DMS153 treated with DMSO at 0.1 percent for 48 hours (cell line): Measurements from ENCODE around the gene TBC1D22A.

Experiments used
- DNase-seq: peaks from one replicate; lab custom pipeline; 2025; ENCODE audit not compliant: unreplicated experiment; lab: John Stamatoyannopoulos, UW

The TBC1D22A gene

DNA sequence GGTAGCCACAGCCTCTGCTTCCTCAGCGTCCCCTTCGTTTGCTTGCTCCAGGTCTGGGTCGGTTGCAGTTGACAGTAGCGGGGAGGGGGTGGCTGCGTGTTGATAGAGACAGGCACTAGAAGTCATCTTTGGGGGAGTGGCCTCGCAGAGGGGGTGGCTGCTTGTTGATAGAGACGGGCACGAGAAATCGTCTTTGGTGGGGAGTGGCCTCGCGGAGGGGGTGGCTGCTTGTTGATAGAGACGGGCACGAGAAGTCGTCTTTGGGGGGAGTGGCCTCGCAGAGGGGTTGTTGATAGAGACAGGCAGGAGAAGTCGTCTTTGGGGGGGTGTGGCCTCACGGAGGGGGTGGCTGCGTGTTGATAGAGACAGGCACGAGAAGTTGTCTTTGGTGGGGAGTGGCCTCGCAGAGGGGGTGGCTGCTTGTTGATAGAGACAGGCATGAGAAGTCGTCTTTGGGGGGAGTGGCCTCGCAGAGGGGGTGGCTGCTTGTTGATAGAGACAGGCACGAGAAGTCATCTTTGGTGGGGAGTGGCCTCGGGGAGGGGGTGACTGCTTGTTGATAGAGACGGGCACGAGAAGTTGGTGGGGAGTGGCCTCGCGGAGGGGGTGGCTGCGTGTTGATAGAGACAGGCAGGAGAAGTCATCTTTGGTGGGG, 328.3 kb downstream of the TBC1D22A start:
- no peak for DNase-seq

GRCh38 chr22:47091246-47091651, 328.8 kb downstream of the TBC1D22A start:
- no peak for DNase-seq

DNA sequence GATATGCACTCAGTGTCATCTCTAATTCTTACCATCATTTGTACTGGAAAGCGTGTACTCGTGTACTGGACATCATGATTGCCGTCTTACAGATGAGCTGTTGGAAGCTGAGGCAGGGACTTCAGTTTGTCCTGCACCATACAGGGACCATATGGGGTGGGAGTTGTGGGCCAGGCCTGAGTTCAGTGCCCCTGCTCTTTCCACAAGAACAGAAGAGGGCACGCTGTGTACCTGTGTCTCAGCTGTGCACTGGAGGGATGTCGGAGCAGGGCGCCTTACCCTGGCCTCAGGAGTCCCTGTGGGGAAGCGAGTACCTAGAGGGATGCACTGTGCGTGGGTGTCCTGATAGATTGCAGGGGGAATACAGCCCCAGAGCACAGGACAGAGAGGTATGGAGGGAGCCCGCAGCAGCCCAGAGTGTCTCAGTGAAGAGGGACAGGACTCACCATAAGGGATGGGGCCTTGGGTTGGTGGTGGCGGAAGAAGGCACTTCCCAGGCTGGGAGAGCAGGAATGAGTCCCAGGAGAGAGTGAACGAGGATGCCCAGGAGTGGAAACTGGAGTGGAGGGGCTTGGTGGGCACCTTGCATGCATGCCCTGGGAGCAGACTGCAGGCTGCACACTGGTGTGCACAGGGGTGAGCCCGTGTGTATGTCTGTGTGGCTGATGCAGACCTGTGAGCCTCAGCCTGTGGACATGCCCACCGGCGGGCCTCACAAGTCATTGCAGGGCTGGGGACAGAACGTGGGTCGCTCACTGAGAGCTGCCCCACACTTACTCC, 329.7 kb downstream of the TBC1D22A start:
- no peak for DNase-seq

DNA sequence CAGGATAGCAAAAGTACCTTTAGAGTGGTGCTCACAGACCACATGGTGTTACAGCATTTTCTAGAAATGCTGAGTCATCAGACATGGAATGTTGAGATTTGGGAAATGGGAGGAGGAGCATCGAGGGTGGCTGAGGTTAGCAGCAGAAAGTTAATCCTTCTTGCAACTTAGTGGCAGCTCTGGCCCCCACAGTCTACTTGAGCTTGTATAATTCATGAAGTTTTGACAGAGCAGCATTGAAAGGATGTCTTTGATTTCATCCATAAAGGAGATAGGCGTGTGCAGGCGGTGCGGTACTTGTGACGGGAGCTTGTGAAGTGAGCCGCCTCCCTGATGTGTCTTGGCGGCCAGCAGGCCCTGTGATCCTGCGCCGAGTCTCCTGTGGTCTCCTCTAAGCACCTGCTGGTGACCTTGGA, 330.5 kb downstream of the TBC1D22A start:
- DNase-seq: no peak

- DNase-seq: no peak
These were observed 331.3 kb downstream of the TBC1D22A start for GRCh38 chr22:47093720-47094119.

- no peak for DNase-seq
These were observed 332.4 kb downstream of the TBC1D22A start for GRCh38 chr22:47094861-47095330.

GRCh38 chr22:47095395-47096122, 333.1 kb downstream of the TBC1D22A start:
- no peak for DNase-seq

- no peak for DNase-seq
These were observed 335.7 kb downstream of the TBC1D22A start for GRCh38 chr22:47098121-47098520.

- no peak for DNase-seq
These were observed 336.1 kb downstream of the TBC1D22A start for GRCh38 chr22:47098554-47098953.

DNA sequence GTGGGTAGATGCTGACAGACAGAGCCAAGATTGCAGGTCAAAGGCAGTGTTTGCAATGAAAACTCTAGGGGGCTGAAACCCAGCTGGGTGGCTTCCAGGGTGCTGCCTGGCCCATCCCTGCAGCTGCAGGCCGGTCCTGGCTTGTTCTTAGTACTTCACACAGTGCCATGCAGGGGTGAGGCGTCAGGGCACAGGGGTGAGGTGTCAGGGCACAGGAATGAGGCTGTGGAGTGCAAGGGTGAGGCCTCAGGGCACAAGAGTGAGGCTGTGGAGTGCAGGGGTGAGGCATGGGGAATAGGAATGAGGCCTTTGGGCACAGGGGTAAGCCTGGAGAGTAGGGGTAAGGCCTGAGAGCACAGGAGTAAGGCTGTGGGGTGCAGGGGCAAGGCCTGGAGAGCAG, 337.6 kb downstream of the TBC1D22A start:
- no peak for DNase-seq

- no peak for DNase-seq
These were observed 338.3 kb downstream of the TBC1D22A start for GRCh38 chr22:47100646-47101200.

- DNase-seq: no peak
These were observed 339.0 kb downstream of the TBC1D22A start for GRCh38 chr22:47101321-47101885.

GRCh38 chr22:47102081-47102480, 339.6 kb downstream of the TBC1D22A start:
- DNase-seq: no peak

GRCh38 chr22:47102648-47103047, 340.2 kb downstream of the TBC1D22A start:
- no peak for DNase-seq

- no peak for DNase-seq
These were observed 342.6 kb downstream of the TBC1D22A start for GRCh38 chr22:47105085-47105484.

GRCh38 chr22:47106806-47107205, 344.4 kb downstream of the TBC1D22A start:
- DNase-seq: no peak

- DNase-seq: no peak
These were observed 345.0 kb downstream of the TBC1D22A start for GRCh38 chr22:47107431-47107830.

- DNase-seq: no peak
These were observed 348.5 kb downstream of the TBC1D22A start for GRCh38 chr22:47110817-47111443.

DNA sequence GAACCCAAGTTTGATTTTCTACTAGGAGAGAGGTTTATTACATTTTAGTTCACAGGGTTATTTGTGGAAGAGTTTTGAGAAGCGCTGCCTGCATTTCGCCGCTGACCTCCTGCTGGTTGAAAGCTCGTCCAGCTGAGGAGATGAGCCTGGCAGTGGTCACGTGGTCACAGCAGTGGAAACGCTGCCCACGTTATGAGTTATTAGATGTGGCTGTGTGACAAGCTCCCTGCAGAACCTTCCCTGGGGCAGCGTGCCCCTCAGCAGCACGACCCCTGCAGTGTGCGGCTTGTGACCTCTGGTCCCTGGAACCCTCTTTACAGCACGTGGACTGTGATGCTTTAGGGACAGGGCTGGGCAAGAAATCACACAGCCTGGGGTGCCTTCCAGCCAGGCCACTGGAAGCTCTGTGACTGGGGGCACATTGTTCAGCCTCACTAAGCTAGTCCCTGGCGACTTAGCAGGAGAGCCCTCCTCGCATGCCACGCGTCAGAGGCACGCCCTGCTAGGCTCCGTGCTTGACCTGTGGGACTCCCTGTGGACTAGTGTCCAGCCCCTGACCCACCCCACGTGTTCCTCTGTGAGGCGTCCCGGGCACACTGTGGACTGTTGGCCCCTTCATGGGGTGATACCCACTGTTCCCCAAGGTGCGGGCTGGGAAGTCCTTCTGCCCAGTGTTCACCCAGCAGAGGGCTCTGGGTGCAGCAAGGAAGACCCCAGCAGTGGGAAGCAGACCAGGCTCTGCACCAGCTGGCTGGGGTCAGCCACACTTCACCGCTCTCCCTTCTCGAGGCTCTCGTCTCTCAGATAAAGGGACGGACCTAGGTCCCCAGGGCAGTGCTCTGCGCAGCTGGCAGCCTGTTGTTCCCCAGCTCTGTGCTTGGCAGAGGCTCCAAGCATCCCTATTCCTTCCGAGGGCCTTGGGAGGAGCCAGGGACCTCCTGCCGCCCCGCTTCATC, 349.5 kb downstream of the TBC1D22A start:
- DNase-seq: no peak

- DNase-seq: no peak
These were observed 350.1 kb downstream of the TBC1D22A start for GRCh38 chr22:47112582-47112965.
